LNCAP (cell line): ENCODE data around the gene KAT8.

Experiments
- TF ChIP-seq, protein P1 (sequence below): fragments of 450-650 bp; IDR thresholded peaks from 2 replicates; pipeline ENCODE4 v1.5.1; 2017; ENCODE audit warnings: mild to moderate bottlenecking

Gene KAT8

DNA sequence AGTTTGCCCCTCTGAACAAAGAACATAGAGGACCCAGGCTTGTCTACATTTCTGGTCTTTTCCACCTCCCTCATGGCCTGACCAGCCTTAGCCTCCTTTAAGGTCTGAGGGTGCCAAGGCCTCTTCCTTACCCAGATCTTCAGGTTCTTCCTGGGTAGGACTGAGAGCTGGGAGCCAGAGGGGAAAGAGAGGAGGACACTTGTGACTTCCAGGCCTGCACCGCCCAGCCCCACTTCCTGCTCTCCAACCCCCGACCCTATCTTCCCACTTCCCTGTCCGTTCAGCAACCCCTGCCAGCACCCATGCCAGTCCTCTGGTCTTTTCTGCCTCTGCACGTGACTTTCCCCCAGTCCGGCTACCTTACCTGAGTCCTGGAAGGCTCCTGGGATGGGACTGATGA is 31.9 kb downstream of the KAT8 start:
- TF ChIP-seq, protein P1, sequence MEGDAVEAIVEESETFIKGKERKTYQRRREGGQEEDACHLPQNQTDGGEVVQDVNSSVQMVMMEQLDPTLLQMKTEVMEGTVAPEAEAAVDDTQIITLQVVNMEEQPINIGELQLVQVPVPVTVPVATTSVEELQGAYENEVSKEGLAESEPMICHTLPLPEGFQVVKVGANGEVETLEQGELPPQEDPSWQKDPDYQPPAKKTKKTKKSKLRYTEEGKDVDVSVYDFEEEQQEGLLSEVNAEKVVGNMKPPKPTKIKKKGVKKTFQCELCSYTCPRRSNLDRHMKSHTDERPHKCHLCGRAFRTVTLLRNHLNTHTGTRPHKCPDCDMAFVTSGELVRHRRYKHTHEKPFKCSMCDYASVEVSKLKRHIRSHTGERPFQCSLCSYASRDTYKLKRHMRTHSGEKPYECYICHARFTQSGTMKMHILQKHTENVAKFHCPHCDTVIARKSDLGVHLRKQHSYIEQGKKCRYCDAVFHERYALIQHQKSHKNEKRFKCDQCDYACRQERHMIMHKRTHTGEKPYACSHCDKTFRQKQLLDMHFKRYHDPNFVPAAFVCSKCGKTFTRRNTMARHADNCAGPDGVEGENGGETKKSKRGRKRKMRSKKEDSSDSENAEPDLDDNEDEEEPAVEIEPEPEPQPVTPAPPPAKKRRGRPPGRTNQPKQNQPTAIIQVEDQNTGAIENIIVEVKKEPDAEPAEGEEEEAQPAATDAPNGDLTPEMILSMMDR = no peak

- TF ChIP-seq, protein P1 = no peak
These were observed 32.7 kb downstream of the KAT8 start, which contains the start of gene PRSS36 for GRCh38 chr16:31149894-31150890. Gene PRSS36, minus strand, starts transcription at chr16:31150066. Its CDS starts 31 bp downstream, at chr16:31150035.

DNA sequence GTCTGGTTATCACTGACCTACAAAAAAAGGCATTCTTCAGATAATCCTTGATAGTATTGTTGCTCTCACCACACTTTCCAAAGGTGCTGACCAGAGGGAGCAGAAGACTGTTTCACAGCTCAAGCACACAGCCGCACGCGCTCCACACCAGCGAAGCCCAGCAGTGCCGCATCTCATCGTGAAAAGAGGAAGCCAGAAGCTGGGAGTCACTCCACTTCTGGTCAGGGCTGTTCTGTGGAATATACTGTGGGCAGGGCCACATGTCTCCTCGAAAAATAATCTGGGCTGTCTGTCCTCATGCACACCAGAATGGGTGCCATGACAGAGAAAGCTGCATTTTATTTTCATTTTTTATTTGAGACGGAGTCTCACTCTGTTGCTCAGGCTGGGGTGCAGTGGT is 39.7 kb downstream of the KAT8 start:
- TF ChIP-seq, protein P1 = no peak

- TF ChIP-seq, protein P1 = no peak
These were observed 49.9 kb downstream of the KAT8 start for GRCh38 chr16:31167315-31167714.

GRCh38 chr16:31168848-31169247 is 51.4 kb downstream of the KAT8 start:
- TF ChIP-seq, protein P1 = no peak

DNA sequence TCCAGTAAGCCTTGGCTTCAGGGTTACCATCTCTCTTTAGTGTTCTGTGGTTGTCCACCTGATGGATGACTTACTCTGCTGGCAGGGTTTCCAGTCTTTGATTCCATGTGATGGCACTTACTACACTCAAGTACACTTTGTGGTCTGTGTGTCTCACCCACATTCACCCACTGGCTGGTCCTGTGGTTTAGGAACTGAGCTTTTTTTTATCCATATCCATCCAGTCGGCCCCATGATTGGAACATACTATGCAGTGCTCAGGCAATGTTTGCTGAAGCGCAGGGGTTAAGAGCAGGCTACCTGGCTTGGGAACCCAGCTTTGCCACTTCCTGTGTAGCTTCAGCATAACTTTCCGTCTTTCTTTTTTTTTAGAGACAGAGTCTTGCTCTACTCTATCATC is 59.7 kb downstream of the KAT8 start:
- TF ChIP-seq, protein P1 = no peak

- TF ChIP-seq, protein P1 = no peak
These were observed 61.8 kb downstream of the KAT8 start for GRCh38 chr16:31179219-31179746.
